Measurements from ENCODE around the gene ENTREP1. TPM values are rescaled to one million over a fixed set of nuclear protein-coding genes. Genes with fewer than 3 reads are reported as not detected.

Gene ENTREP1
- total RNA-seq, 1 experiment from 2014 or later, result 21.3 TPM

DNA sequence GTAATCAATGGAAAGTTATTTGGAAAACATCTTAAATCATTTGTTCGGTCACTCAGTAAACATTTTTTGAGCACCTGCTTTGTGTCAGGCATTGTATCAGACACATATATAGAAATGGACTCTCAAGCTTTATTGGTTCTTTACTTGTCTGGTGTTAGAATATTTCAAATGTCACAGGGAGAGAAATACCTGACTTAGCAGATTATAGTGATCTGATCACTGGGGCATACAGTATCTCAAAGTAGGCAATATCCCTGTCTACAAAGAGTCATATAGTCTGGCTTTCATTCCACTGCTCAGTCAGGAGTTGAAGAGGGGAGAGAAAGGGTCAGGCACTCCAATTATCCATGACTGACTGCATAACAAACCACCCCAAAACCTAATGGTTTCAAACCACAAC lies 30.2 kb downstream of the ENTREP1 start:
- DNase-seq, result no peak
- no peak overlapping the region for H3K23ac ChIP-seq (ENCODE audit: insufficient read length, low read depth, low read length)
- H3K9ac ChIP-seq (ENCODE audit: extremely low read depth, insufficient read length, low read length), result no peak overlapping the region
- WGBS (ENCODE audit: extremely low coverage, insufficient read length, low lambda C conversion rate), result no CpG with 5 or more reads among the region's 1 CpG
- no peak overlapping the region for H3K56ac ChIP-seq (ENCODE audit: insufficient read length, low read depth, low read length)
- TF ChIP-seq, protein P1, sequence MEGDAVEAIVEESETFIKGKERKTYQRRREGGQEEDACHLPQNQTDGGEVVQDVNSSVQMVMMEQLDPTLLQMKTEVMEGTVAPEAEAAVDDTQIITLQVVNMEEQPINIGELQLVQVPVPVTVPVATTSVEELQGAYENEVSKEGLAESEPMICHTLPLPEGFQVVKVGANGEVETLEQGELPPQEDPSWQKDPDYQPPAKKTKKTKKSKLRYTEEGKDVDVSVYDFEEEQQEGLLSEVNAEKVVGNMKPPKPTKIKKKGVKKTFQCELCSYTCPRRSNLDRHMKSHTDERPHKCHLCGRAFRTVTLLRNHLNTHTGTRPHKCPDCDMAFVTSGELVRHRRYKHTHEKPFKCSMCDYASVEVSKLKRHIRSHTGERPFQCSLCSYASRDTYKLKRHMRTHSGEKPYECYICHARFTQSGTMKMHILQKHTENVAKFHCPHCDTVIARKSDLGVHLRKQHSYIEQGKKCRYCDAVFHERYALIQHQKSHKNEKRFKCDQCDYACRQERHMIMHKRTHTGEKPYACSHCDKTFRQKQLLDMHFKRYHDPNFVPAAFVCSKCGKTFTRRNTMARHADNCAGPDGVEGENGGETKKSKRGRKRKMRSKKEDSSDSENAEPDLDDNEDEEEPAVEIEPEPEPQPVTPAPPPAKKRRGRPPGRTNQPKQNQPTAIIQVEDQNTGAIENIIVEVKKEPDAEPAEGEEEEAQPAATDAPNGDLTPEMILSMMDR (conservative IDR thresholded peaks at IDR 0.05), result no peak
- H3K9me3 ChIP-seq (ENCODE audit: control insufficient read depth, low read depth, low read length), result no peaks in the 10 kb centered on the region
- no peaks in the 10 kb centered on the region for H3K27me3 Mint-ChIP-seq (ENCODE audit: low read depth)
- no peaks in the 10 kb centered on the region for H3K4me1 Mint-ChIP-seq
- peaks cover 0 to 20% (median under 1%) of the 10 kb centered on the region in 3 experiments; a peak in 3 of 7 replicates for H3K36me3 Mint-ChIP-seq (ENCODE audit: insufficient read depth in 1 of 3, low read depth in 3 of 3)
- no peaks in the 10 kb centered on the region for H3K27me3 ChIP-seq (ENCODE audit: insufficient read depth, low read length)
- H2BK12ac ChIP-seq (ENCODE audit: insufficient read length, low read depth, low read length), result no peak overlapping the region
- no peak overlapping the region for H3K14ac ChIP-seq (ENCODE audit: insufficient read depth, low read length)
- H3K79me2 ChIP-seq (ENCODE audit: insufficient read depth, low read length), result no peaks in the 10 kb centered on the region
- H2BK5ac ChIP-seq (ENCODE audit: insufficient read length, low read length), result no peak overlapping the region
- no peaks in the 10 kb centered on the region for H3K4me1 ChIP-seq (ENCODE audit: insufficient read depth, low read length)
- H2BK20ac ChIP-seq (ENCODE audit: low read depth, low read length, poor library complexity, severe bottlenecking), result no peak overlapping the region
- H3K18ac ChIP-seq (ENCODE audit: insufficient read length, low read depth, low read length), result no peak overlapping the region
- H3K4me2 ChIP-seq (ENCODE audit: insufficient read depth, insufficient read length, low read length), result no peak overlapping the region
- no peaks in the 10 kb centered on the region for H4K20me1 ChIP-seq (ENCODE audit: control insufficient read depth, insufficient read depth, insufficient read length)
- H4K8ac ChIP-seq (replicated peaks; ENCODE audit: insufficient read length, low read depth, low read length), result no peak overlapping the region
- no peak overlapping the region for H4K5ac ChIP-seq (ENCODE audit: insufficient read length, low read depth, low read length)
- H3K4me3 Mint-ChIP-seq, result no peak overlapping the region
- H3T11ph ChIP-seq (ENCODE audit: low read length), result no peak overlapping the region
- no peak overlapping the region for H4K91ac ChIP-seq (ENCODE audit: insufficient read length, low read depth, low read length)
- no peak overlapping the region for H2BK120ac ChIP-seq (ENCODE audit: low read depth, low read length, poor library complexity, severe bottlenecking)
- no peak overlapping the region for H2BK15ac ChIP-seq (ENCODE audit: low read depth, low read length)
- no peak overlapping the region for H3K27ac Mint-ChIP-seq
- no peaks in the 10 kb centered on the region for H3K9me3 Mint-ChIP-seq
- no peaks in the 10 kb centered on the region for H3K79me1 ChIP-seq (ENCODE audit: insufficient read depth, low read depth, low read length, poor library complexity, severe bottlenecking)
- H2AK5ac ChIP-seq (ENCODE audit: insufficient read length, low read length), result no peak overlapping the region
- H3K4ac ChIP-seq (ENCODE audit: low read depth, low read length), result no peak overlapping the region
- H3K23me2 ChIP-seq (ENCODE audit: insufficient read length, low read depth, low read length, poor library complexity, severe bottlenecking), result no peaks in the 10 kb centered on the region
- H3K27ac ChIP-seq (ENCODE audit: insufficient read length, low read depth, low read length), result no peak overlapping the region
- no peak overlapping the region for H2AFZ ChIP-seq (ENCODE audit: low read length)
